CD4-positive, alpha-beta T cell treated with Interferon alpha-2 for 1 hour (primary cell): ENCODE measurements around the gene CSNK2A1.
"Not testable (repeated sequence)": the region's sequence is repeated elsewhere in the genome, so short reads cannot be mapped to it uniquely, and the experiment has no call there.

ENCODE experiments used
- DNase-seq, 2 donors: peaks; one replicate each; pipeline ENCODE4 v3.0.0-alpha.2; 2020 to 2022

CSNK2A1 gene

DNA sequence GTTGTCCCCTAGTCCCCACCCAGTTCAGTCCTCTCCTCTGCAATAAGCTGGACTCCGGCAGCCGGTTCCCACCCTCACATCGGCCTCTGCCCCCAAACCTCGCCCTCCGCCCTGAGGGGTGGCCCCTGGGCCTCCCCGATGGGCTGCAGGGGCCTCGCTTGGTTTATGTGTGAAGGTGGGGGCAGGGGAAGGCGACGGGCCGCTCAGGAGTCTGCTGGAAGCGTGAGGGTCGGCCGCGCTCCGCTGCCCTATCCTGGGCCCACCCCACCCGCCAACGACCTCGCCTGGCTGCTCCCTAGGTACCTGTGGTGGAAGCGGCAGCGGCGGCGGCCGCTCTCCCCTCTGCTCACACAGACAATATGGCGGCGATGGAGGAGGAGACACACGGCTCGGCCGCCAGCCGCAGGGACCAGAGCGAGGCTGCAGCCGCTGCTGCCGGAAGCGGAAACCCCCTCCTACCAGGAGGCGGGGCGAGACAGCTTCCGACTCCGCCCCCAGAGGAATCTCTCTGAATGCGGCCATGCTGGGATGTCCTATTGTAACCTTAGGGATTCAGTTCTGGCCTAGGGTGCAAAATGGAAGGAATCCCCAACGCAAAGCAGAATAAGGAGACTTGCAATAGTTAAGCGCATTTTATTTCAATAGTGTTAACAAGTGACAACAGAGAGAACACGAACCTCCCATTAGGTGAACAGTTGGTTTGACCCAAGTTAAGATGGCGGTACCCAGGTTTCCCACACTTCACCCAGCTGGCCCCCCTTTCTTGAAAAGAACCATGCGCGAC lies at the start of gene CSNK2A1:
Gene CSNK2A1 (minus strand): TSS at position 422 of the 784 bp plus-strand sequence. CDS start 35,239 bp downstream, outside the sequence.
- peak; percentile 95 to 98 for DNase-seq

DNA sequence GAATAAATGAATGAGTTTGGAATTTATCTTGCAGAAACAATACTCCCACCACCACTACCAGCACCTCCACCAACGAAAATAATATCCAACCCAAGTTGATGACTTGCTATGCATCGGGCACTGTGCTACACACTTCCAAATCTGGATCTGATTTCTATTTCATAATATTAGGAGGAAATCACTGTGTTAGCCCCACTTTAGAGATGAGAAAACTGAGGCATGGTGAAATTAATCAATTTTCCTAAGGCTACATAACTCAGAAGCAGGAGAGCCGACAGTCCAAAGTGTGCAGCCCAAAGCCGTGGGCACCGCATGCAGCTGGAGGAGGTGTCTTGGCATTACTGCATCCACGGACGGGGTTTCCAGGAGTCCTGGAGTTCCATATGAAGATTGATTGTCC lies 48.9 kb upstream of the CSNK2A1 start:
- DNase-seq, result no peak

- DNase-seq, result no peak
These were observed 48.4 kb upstream of the CSNK2A1 start for GRCh38 chr20:591941-592340.

DNA sequence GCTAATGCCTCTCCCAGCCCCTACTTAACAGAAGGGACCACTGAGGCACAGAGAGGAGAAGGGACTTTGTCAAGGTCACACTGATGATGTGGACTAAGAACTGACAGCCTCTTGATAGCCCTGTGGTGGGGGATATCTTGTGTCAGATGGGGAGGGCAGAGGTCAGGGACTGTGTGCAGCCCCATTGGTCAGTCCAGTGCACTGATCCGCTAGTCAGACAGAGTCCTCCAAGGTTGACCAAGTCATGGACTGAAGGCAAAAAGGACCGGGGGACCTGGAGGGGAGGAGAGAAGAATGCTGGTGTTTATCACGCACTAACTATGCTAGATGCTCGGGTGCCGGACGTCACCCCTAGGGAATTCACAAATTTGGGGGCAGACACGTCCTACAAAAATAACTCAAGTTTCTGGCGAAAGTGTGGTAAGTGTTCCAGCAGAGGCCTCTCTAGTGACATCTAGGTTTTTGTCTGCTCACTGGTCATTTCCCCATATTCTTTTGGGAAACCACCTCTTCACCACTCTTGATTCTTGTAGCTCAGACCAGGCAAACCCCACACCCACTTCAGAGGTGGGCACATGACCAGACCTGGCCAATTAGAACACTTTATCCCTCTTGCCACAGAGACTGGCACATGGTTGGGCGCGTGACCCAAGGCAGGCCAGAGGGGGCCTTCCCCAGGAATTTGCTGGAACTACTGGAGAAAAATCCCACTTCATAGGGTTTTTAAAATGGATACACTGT lies 45.5 kb upstream of the CSNK2A1 start:
- no peak for DNase-seq

DNA sequence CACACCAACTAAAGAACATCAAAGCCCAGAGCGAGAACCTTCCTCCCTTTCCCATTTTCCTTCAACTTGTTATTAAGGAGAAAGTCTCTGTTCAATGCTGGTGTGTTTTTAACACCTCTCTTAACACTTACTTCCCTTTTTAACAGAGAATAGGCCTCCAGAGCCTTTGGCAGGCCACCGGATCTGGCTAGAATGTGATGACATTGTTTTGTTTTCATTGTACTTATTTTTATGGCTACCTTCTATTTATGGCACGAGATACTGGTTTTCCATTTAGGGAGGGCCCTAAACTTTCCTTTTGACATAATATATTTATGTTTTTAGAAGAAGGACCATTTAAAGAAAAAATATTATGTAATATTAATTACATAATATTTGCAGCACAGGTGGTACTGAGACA lies 44.9 kb upstream of the CSNK2A1 start:
- DNase-seq, result no peak

- DNase-seq, result no peak
These were observed 41.3 kb upstream of the CSNK2A1 start for GRCh38 chr20:584971-585301.

DNA sequence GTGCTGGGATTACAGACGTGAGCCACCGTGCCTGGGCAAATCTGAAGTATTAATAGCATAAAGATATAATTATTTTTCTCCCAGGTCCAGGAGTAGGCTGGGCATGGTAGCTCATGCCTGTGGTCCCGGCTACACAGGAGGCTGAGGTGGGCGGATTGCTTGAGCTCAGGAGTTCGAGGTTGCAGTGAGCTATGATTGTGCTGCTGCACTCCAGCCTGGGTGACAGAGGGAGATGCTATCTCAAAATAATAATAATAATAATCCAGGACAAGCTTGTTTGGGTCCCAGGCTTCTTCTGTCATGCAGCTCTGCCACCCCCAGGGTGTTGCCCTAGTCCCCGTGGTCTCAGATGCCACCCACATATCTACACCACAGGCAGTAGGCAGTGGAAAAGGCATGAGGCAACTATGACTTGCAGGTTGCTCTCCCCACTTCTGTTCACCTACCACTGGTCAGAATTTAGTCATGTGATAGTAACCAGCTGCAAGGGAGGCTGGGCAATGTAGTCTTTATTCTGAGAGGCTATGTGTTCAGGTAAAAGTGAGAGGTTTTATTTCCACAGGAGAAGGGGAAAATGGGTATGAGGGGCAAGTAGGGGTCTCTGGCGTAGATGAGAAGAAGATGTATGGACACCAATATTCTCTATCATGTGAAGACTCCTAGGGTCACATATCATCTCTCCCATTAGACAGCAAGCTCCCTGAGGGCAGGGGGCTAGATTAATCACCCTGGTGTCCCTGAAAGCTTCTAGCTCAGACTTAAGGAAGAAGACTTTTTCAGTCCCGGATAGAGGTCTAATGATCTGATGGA lies 40.8 kb upstream of the CSNK2A1 start:
- no peak for DNase-seq

- DNase-seq, result no peak
These were observed 38.6 kb upstream of the CSNK2A1 start for GRCh38 chr20:582204-582603.

- not testable (repeated sequence) for DNase-seq
These were observed 35.5 kb upstream of the CSNK2A1 start for GRCh38 chr20:578940-579690.

- DNase-seq, result no peak
These were observed 33.7 kb upstream of the CSNK2A1 start for GRCh38 chr20:577167-577791.

DNA sequence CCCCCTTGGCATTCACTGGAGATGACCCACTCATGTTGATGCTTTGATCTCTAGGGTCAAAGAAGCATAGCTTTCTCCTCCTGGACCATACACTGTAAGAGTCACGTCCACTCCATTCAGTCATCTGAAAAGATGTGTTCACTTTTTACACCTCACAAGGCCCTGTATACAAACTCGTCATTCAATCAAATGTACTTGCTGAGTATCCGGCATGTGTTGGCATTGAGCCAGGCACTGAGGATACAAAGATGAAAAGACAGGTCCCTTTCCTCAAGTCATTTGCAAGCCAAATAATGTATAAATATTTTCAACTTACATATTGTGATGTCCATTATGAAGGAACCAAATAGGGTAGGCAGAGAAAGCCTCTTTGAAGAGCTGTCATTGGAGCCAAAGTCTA lies 32.6 kb upstream of the CSNK2A1 start:
- DNase-seq, result no peak

GRCh38 chr20:575230-575629 lies 31.6 kb upstream of the CSNK2A1 start:
- DNase-seq, result no peak

DNA sequence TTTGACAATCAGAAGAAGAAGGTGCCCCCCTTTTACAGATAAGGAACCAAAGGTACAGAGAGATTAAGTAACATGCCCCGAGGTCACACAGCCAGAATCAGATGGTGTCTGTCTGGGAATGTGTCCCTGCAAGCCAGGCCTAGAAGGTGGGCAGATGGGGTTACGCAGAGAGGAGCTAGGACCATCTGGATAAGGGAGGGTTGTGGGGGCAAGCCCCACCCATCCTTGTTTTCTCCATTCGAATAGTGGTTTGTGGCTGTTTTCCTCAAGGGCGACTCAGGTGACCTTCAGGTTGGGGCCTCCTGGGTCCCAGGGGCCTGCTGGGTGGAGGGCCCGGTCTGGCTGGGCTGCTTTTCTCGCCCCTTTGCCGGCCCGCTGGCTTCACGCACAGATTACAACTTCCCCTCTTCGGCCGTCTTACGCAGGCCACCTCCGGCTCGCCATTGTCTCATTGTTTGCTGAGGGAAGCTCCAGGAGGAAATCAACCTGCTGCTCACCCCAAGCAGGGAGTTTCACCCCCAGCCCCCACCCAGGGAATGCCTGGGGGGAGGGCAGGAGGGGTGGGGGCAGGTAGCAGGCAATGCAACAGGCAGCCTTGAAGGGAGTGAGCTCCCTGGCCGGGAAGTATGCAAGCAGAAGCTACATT lies 30.8 kb upstream of the CSNK2A1 start:
- no peak for DNase-seq

DNA sequence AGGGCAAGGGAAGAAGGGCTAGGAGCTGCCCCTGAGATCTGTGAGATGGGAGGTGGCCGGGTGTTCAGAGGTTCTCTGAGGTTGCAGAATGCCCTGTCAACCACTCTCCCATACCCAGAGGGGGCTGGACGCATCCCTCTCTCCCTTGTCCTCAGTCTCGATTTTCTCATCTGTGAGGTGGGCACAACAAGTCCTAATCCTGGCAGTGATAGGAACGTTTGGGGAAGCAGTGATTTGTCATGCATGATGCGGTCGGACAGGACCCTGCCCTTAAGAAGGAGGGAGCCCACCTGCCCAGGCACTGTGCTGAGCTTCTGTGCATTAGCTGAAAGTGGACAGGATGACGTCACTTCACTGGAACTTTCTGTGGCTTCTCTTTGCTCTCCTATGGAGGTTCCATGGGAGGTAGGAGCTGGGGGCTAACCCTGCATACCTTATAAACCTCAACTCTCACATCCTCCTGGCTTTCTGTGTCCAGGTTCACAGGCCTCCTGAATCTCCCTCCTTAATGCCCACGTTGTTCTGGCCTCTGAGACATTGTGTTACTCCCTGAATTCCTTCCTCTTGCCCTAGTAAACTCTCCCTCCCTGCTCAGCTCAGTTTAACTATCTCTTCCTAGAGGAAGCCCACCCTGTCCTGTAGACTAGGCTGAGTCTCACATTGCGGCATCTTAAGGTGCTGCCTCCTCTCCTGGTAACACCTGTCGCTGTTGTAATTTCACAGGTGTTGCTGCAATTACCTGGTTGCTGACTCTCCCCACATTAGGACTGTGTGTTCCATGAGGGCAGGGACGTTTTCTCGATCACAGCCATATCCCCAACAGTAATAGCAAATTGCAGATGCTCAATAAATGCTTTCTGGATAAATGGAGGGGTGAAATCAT lies 30.1 kb upstream of the CSNK2A1 start:
- no peak for DNase-seq

GRCh38 chr20:572727-573126 lies 29.1 kb upstream of the CSNK2A1 start:
- no peak for DNase-seq

- DNase-seq, result no peak
These were observed 28.3 kb upstream of the CSNK2A1 start for GRCh38 chr20:571754-572441.

- DNase-seq, result no peak
These were observed 25.3 kb upstream of the CSNK2A1 start for GRCh38 chr20:568673-569415.

- DNase-seq, result no peak
These were observed 24.6 kb upstream of the CSNK2A1 start for GRCh38 chr20:568097-568652.

DNA sequence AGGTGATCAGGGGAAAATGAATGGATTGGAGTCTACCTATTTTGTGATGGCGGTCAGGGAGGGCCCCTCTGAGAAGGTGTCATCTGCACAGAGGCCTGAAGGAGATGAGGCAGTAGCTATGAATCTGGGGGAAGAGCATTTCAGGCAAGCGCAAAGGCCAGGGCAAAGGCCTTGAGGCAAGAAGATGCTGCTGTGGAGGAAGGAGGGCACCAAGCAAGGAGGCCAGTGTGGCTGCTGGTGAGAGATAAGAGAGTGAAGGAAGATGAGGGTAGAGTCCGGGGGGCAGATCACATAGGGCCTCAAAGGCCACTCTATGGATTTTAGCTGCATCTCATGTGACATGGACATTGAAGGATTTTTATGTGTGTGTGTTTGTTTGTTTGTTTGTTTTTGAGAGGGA lies 20.6 kb upstream of the CSNK2A1 start:
- DNase-seq, result no peak
